Endometrium (tissue), 2 donors: ENCODE data around the gene TMEM41A.
"Not testable (repeated sequence)": the region's sequence is repeated elsewhere in the genome, so short reads cannot be mapped to it uniquely, and the experiment has no call there.

Experiments used
- FAIRE-seq: peaks from 2 replicates; lab custom pipeline; 2012; peaks lifted over from hg19 to GRCh38; lab: Jason Lieb, UNC
- donor health status: control.
- donor health status: control.

TMEM41A gene

GRCh38 chr3:185488465-185488864 is 10.4 kb downstream of the TMEM41A start:
- FAIRE-seq, result no peak

DNA sequence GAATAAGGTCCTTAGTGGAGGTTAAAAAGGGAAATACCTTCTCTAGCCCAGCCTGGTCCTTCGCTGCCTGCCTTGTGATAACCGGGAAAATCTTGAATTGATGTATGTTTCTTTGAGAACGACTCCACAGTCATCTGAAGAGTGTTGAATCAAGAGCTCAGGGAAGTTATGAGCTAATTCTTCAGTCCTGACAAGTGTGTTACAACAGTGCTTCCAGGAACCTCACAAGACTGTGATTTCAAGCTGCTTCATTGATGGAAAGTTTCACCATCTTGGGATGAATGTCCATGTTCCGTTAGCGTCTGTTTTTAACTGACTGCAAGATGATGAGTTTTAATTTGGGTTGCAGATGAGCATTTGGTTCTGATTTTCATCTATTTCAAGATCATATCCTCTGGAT is 12.4 kb downstream of the TMEM41A start:
- no peak for FAIRE-seq

- no peak for FAIRE-seq
Observed at GRCh38 chr3:185484296-185484695, 14.5 kb downstream of the TMEM41A start.

GRCh38 chr3:185479373-185479945 is 19.4 kb downstream of the TMEM41A start:
- FAIRE-seq, result no peak

DNA sequence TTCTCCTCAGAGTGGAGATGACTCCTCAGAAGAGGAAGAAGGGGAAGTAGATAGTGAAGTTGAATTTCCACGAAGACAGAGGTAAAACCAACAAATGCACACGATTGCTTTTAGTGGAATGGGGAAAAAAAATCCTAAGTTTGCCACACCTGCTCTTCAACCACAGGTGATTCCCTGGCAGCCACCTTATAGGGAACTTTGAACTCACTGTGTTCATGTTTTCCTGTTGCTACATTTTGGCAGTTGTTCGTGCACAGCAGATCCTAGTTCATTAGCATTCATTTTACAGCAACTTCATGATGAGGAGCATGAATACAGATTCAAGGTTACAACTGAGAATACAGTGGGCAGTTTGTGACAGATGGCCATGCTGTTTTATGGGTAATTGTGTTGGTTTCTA is 21.5 kb downstream of the TMEM41A start:
- FAIRE-seq, result no peak

DNA sequence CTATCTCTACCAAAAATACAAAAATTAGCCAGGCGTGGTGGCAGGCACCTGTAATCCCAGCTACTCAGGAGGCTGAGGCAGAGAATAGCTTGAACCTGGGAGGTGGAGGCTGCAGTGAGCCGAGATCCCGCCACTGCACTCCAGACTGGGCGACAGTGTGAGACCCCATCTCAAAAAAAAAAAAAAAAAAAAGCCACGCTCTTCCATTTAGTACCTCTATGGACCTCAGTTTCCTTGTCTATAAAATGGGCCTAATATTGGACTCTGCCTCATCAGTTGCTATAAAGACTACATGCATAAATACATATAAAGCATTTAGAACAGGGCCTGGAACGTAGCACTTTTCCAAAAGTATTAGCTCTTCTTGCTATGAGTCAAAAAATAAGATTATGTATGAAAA is 23.9 kb downstream of the TMEM41A start:
- not testable (repeated sequence) for FAIRE-seq

DNA sequence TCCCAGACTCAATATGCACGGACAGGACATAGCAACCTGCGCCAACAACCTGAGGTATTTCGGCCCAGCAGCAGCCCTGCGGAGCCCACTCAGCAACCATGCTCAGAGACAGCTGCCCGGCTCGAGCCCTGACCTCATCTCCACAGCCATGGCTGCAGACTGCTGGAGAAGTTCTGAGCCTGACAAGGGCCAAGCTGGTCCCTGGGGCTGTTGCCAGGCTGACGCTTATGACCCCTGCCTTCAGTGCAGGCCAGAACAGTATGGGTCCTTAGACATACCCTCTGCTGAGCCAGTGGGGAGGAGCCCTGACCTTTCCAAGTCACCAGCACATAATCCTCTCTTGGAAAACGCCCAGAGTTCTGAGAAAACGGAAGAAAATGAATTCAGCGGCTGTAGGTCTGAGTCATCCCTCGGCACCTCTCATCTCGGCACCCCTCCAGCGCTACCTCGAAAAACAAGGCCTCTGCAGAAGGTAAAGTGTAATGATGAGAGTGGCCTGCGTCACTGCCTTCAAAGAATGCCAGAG is 25.5 kb downstream of the TMEM41A start:
- no peak for FAIRE-seq

DNA sequence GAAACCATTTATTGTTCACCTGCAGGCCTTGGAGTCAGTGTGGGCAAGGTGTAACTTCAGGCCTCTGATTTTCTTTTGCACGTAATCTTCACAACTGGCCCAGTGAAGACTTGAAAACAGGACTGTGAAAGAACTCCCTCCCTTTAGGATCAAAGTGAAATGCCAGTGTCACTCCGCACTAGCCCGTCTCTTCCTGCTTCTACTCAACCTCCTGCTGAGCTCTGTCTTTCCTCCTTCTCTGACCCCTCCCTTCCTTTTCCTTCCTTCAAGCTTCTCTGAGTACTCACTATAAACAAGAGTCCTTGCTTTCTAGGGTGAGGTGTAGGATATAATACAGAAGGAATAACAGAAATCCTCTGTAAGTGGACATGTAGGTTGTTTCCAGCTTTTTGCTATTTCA is 28.5 kb downstream of the TMEM41A start:
- FAIRE-seq, result no peak

GRCh38 chr3:185469542-185469941 is 29.3 kb downstream of the TMEM41A start:
- no peak for FAIRE-seq

GRCh38 chr3:185466123-185466522 is 32.7 kb downstream of the TMEM41A start:
- FAIRE-seq, result not testable (repeated sequence)

DNA sequence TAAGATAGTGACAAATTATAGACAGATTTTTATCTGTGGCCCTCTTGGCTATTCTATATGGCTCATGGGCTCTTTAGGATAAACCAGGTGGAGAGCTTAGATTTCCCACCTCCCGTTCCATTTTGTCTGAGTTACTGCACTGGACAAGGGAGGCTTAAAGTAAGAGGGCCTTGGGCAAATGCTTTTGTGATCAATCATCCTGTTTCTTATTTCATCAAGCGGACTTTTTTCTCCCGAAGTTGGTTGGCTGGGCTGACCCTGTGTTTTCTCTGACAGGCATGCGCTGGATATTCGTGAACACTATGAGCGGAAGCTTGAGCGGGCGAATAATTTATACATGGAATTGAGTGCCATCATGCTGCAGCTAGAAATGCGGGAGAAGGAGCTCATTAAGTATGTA is 33.4 kb downstream of the TMEM41A start:
- no peak for FAIRE-seq

DNA sequence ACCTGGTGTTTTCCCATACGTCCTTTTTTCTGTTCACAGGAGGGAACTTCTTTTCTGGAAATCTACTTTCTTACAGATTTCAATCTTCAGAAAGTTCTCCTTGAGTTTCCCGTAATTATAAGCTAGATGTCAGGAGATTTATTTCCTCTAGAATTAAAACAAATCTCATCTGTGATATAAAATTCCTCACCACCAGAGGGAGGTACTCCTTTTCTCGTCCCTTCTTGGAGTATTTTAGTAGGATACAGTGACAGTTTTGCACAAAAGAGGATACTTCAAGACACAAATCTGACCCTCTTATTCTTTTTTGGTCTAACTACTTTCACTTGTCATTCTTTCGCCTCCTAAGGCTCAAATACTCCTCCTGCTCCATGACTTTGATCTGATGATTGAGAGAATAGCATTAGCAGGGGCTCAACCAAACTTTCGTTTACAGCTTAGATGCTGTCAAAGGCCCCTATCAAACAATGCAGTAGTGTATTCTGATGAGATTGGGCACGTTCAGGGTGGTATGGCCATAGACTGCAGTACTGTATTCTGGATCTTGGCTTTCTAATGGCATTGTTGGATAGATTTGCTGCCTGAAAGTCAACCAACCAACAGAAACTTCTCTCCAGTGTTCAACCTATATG is 38.0 kb downstream of the TMEM41A start:
- no peak for FAIRE-seq

DNA sequence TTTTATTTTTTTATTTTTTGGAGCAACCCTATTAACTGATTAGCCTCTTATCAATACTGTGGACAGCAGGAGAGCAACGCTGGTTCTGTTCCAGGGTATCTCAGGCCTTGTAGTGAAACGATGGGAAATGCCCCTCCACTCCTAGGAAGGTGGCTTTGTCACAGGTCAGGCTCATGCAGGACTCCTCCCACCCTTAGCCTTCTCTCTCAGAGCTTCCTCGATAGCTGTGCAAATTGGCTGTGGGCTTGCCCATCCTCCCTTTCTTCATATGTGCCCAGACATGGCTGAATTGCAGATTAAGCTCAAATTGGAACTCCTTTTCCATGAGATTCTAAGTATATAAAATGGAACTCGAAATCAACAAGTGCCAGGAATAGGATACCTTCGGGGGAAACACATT is 38.5 kb downstream of the TMEM41A start:
- no peak for FAIRE-seq

- FAIRE-seq, result no peak
Observed at GRCh38 chr3:185457376-185457775, 41.5 kb downstream of the TMEM41A start.

GRCh38 chr3:185451432-185451831 is 47.4 kb downstream of the TMEM41A start:
- not testable (repeated sequence) for FAIRE-seq

DNA sequence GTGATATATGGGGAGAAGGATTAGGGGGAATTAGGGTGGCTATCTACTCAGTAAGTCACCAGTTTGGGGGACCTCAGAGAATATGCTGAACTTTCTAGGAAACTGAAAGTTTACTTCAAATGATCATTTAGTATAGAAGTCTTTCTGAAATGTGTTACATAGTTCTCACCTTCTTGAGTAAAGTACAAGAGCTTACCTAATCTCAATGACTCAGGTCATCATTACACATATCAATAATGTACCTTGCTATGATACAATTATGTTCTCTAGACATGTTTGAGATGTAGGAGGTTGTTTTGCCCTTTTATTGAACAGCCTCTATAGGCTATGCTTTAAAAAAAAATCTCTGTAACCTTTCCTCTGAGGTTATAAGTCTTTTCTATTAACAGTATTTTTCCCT is 50.7 kb downstream of the TMEM41A start:
- FAIRE-seq, result no peak

DNA sequence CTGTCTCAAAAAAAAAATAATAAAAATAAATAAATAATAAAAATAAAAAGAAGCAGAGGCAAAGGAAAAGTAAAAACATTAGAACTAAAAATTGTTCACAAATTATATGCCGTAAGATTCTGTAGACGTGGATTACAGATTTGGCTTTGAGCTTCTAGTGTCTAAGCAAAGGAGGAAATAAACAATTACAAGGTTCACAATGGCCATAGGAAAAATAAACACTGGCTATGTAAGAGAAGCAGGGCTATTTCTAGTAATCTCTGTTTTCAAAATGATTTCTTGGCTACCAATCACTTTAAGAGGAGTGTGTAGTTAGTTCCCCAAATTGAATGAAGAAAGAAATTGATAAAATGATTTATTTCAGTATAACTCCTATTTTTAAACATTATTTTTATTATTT is 54.5 kb downstream of the TMEM41A start:
- no peak for FAIRE-seq

DNA sequence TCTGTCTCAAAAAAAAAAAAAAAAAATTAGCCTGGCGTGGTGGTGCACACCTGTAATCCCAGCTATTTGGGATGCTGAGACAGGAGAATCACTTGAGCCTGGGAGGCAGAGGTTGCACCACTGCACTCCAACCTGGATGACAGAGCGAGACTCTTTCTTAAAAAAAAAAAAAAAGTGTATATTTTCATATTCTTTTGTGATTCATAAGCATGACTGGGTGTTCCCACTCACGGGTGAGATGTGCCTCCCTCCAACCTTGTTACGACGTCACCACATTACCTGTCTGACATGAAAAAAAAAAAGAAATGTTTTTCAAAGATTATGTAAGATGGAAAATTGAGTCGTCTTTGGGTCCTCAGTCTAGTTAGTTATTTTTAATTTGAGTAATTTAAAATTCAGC is 56.8 kb downstream of the TMEM41A start:
- FAIRE-seq, result no peak

DNA sequence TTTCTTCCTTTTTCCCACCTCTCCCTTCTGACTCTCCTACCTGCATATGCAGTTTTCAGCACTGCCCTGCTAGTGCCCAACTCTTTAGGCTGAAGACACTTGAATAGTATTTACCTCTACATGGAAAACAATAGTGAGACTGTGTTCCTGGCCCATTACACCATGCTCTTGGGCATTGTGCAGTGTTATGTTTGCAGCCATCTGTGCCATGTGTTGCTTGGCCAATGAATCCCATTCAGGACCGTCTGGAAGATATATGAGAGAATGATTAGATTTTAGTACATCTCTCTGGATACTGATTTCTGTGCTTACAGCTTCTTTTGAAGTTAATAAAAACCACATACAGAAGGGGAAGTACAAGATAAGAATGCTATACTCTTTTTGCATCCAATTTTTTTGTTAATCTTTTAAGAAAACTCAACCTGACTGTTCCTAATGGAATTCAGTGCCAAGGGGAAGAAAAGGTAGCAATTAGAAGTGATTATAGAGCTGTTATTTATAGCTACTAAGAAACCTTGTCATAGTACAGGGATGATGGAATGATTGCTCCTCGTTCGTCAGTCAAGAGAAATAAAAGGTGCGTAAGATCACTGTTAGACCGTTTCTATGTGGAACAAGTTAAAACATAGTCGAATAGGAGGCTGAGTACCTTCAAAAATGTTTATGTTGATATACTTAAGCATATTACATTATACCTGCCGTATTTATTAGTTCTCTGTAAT is 58.9 kb downstream of the TMEM41A start:
- no peak for FAIRE-seq
